ENCODE results near the gene LIMS2. TPM values are rescaled to one million over a fixed set of nuclear protein-coding genes. Genes with fewer than 3 reads are reported as not detected.

The LIMS2 gene
- polyA plus RNA-seq, 1 experiment: 46.1 TPM

DNA sequence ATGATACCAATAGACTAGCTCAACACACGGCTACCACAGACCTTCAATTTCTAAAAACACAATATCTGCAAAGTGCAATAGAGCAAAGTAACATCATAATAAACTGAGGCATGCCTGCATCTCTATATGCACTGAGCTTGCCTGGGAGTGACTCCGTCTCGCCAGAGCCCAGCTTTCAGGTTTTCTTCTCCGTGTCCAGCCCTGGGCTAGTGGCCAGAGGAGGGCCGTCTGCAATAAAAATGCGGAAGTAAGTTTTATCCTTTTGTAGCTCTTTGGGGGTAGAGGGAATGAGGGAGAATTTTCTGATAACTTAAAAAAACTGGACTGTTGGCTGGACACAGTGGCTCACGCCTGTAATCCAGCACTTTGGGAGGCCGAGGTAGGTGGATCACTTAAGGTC lies 70.3 kb downstream of the LIMS2 start:
- H3K27me3 ChIP-seq (ENCODE audit: control insufficient read depth, insufficient read depth, low read length): no peaks in the 10 kb centered on the region
- ChIA-PET POLR2A (no interaction called here), CTCF (interaction anchor here (7.1 kb wide), 1 partner anchor 14 kb away, joined by 37 read pairs; no protein-coding TSS in a partner anchor)
- TF ChIP-seq, protein P1, sequence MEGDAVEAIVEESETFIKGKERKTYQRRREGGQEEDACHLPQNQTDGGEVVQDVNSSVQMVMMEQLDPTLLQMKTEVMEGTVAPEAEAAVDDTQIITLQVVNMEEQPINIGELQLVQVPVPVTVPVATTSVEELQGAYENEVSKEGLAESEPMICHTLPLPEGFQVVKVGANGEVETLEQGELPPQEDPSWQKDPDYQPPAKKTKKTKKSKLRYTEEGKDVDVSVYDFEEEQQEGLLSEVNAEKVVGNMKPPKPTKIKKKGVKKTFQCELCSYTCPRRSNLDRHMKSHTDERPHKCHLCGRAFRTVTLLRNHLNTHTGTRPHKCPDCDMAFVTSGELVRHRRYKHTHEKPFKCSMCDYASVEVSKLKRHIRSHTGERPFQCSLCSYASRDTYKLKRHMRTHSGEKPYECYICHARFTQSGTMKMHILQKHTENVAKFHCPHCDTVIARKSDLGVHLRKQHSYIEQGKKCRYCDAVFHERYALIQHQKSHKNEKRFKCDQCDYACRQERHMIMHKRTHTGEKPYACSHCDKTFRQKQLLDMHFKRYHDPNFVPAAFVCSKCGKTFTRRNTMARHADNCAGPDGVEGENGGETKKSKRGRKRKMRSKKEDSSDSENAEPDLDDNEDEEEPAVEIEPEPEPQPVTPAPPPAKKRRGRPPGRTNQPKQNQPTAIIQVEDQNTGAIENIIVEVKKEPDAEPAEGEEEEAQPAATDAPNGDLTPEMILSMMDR (IDR thresholded peaks at IDR 0.05; ENCODE audit: insufficient read depth, low read depth, low read length): no peak
- no peak overlapping the region for H3K4me3 ChIP-seq (ENCODE audit: low read depth, low read length)
- no peaks in the 10 kb centered on the region for H3K36me3 ChIP-seq (ENCODE audit: control insufficient read depth, insufficient read depth, low read length)
- no peak for DNase-seq (ENCODE audit: low read depth)

DNA sequence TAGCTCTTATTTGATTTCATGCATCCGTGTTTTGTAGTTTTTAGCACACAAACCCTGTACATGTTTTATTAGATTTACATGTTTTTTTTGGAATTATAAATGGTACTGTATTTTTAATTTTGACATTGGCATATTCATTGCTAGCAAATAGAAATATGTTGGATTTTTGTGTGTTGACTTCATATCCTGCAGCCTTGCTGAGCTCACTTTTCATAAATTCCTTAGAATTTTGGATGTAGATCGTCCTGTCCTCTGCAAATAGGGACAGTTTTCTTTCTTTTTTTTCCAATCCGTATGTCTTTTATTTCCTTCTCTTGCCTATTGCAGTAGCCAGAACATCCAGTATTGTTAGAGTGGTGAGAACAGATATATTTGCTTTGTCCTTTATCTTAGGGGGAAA lies 76.1 kb downstream of the LIMS2 start:
- H3K27me3 ChIP-seq (ENCODE audit: control insufficient read depth, insufficient read depth, low read length): no peaks in the 10 kb centered on the region
- H3K36me3 ChIP-seq (ENCODE audit: control insufficient read depth, insufficient read depth, low read length): no peaks in the 10 kb centered on the region
- POLR2A ChIA-PET: interaction anchor here (0.5 to 0.6 kb wide), 2 partner anchors 31 to 152 kb away, joined by 3 to 4 read pairs; no protein-coding TSS in a partner anchor
- TF ChIP-seq, protein P1 (IDR thresholded peaks at IDR 0.05; ENCODE audit: insufficient read depth, low read depth, low read length): no peak
- no peak overlapping the region for H3K4me3 ChIP-seq (ENCODE audit: low read depth, low read length)
- CTCF ChIA-PET: interaction anchor here (1.0 to 1.9 kb wide), 4 partner anchors 8 to 76 kb away, joined by 3 to 9 read pairs (median 4); partner anchors contain the start of gene LIMS2
- DNase-seq (ENCODE audit: low read depth): no peak

DNA sequence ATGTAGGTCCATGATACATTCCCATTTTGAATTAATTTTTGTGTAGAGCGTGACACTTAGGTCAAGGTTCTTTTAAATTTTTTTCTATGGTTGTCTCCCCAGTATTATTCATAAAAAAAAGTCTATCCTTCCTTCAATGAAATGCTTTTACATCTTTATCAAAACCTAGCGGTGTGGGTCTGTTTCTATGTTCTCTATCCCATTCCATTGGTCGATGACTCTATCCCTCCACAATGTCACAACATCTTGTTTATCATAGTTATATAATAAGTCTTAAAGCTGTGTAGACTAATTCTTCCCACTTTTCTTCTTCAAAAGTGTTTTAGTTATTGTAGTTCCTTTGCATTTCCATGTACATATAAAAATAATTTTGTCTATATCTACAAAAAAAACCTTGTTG lies 76.6 kb downstream of the LIMS2 start:
- ChIA-PET POLR2A (interaction anchor here (0.5 kb wide), 1 partner anchor 153 kb away, joined by 3 read pairs; no protein-coding TSS in a partner anchor), CTCF (interaction anchor here (1.0 to 1.9 kb wide), 4 partner anchors 8 to 77 kb away, joined by 3 to 9 read pairs (median 4); partner anchors contain the start of gene LIMS2)
- DNase-seq (ENCODE audit: low read depth): no peak
- TF ChIP-seq, protein P1 (IDR thresholded peaks at IDR 0.05; ENCODE audit: insufficient read depth, low read depth, low read length): no peak
- Histone ChIP-seq H3K27me3 (ENCODE audit: control insufficient read depth, insufficient read depth, low read length) (no peaks in the 10 kb centered on the region), H3K4me3 (ENCODE audit: low read depth, low read length) (no peak overlapping the region), H3K36me3 (ENCODE audit: control insufficient read depth, insufficient read depth, low read length) (no peaks in the 10 kb centered on the region)

DNA sequence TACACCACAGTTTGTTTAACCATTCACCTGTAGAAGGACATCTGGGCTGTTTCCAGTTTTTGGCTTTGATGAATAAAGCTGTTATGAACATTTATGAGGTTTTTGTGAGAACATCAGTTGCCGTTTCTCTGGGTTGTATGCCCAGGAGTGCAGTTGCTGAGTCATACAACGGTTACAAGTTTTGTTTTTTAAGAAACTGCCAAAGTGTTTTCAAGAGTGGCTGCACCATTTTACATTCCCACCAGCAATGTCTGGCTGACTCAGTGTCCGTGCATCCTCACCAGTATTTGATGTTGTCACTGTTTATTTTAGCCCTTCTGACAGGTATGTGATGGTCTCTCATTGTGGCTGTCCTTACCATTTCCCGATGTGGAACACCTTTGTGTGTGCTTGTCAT lies 77.3 kb downstream of the LIMS2 start:
- no peak for DNase-seq (ENCODE audit: low read depth)
- no peaks in the 10 kb centered on the region for H3K36me3 ChIP-seq (ENCODE audit: control insufficient read depth, insufficient read depth, low read length)
- TF ChIP-seq, protein P1 (IDR thresholded peaks at IDR 0.05; ENCODE audit: insufficient read depth, low read depth, low read length): no peak
- POLR2A ChIA-PET: no interaction called here
- no peaks in the 10 kb centered on the region for H3K27me3 ChIP-seq (ENCODE audit: control insufficient read depth, insufficient read depth, low read length)
- CTCF ChIA-PET: interaction anchor here (1.2 kb wide), 1 partner anchor 13 kb away, joined by 6 read pairs; no protein-coding TSS in a partner anchor
- H3K4me3 ChIP-seq (ENCODE audit: low read depth, low read length): no peak overlapping the region

DNA sequence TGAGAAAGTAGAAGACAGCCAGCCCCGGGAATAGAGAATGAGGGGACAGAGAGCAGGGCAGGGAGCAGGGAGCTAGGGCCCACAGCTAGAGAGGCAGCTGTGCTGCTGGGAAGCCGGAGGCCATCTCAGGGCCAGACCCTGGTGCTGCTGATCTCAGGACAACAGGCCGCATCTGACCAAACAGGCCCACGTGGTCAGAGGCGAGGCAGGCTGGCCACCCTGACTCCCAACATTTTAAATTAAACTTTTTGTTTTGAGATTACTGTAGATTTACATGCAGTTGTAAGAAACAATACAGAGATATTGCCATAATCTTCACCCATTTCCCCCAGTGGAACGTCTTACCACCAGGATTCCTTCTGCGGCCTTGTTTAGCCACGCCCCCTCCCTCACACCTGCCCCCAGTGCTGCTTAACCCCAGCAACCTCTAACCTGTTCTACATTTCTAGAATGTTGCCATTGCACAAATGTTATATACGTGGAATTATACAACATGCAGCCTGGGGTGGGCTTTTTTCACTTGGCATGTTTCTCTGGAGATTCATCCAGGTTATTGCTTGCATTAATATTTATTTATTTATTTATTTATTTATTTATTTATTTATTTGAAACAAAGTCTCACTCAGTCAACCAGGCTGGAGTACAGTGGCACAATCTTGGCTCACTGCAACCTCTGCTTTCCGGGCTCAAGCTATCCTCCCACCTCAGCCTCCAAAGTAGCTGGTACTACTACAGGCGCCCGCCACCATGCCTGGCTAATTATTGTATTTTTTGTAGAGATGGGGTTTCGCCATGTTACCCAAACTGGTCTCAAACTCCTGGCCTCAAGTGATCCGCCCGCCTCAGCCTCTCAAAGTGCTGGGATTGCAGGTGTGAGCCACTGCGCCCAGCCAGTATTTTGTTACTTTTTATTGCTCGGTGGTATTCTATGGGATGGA lies 78.0 kb downstream of the LIMS2 start:
- Histone ChIP-seq H3K27me3 (ENCODE audit: control insufficient read depth, insufficient read depth, low read length) (no peaks in the 10 kb centered on the region), H3K4me3 (ENCODE audit: low read depth, low read length) (no peak overlapping the region), H3K36me3 (ENCODE audit: control insufficient read depth, insufficient read depth, low read length) (no peaks in the 10 kb centered on the region)
- ChIA-PET POLR2A (no interaction called here), CTCF (no interaction called here)
- no peak for DNase-seq (ENCODE audit: low read depth)
- TF ChIP-seq, protein P1 (IDR thresholded peaks at IDR 0.05; ENCODE audit: insufficient read depth, low read depth, low read length): no peak

Measured in BJ (cell line).